Brain microvascular endothelial cell (primary cell): ENCODE data around the gene SUFU.

Experiments used
- DNase-seq: peaks from one replicate; pipeline ENCODE4 v3.0.0-alpha.2; 2020
- H3K27ac ChIP-seq: fragments of 250-450 bp; sonication (Bioruptor Pico); 2 replicates; pipeline ENCODE4 v1.5.1; 2020; ENCODE audit warnings: mild to moderate bottlenecking, moderate library complexity
- H3K27me3 ChIP-seq: fragments of 250-450 bp; sonication (Bioruptor Pico); replicated peaks from 2 replicates; pipeline ENCODE4 v1.5.1; 2020; ENCODE audit warnings: mild to moderate bottlenecking
- H3K36me3 ChIP-seq: fragments of 250-450 bp; sonication (Bioruptor Pico); replicated peaks from 2 replicates; pipeline ENCODE4 v1.5.1; 2020; ENCODE audit warnings: mild to moderate bottlenecking
- H3K4me3 ChIP-seq: 2 replicates; pipeline ENCODE4 v1.5.1; 2011; ENCODE audit warnings: low read depth, mild to moderate bottlenecking, control low read depth, low read length, moderate library complexity
- CTCF ChIP-seq: IDR thresholded peaks from 2 replicates; pipeline ENCODE4 v1.5.1; 2011; ENCODE audit warnings: low read depth, mild to moderate bottlenecking, moderate library complexity, low read length, control low read depth, inconsistent platforms; ENCODE audit errors: missing control alignments
- in situ Hi-C: cut with HindIII; loops from 2 replicates; pipeline ENCODE4 v1.10.0; 2017; ENCODE audit warnings: low sequenced_read_pairs, low pct_ligation_motif_present

The SUFU gene

GRCh38 chr10:102545997-102546396 lies 42.2 kb downstream of the SUFU start:
- no peak overlapping the region for H3K27ac ChIP-seq
- in situ Hi-C loops: no loop called here
- no peak for TF ChIP-seq CTCF
- no peaks in the 10 kb centered on the region for H3K27me3 ChIP-seq
- no peak overlapping the region for H3K4me3 ChIP-seq
- DNase-seq: no peak
- H3K36me3 ChIP-seq: peaks cover 9% of the 10 kb centered on the region

GRCh38 chr10:102546606-102547320 lies 43.0 kb downstream of the SUFU start:
- no peak overlapping the region for H3K27ac ChIP-seq
- in situ Hi-C loops: no loop called here
- no peaks in the 10 kb centered on the region for H3K27me3 ChIP-seq
- DNase-seq: peak; percentile 2
- TF ChIP-seq CTCF: no peak
- no peak overlapping the region for H3K4me3 ChIP-seq
- peaks cover 11% of the 10 kb centered on the region for H3K36me3 ChIP-seq

GRCh38 chr10:102549549-102549948 lies 45.8 kb downstream of the SUFU start:
- in situ Hi-C loops: no loop called here
- no peak overlapping the region for H3K27ac ChIP-seq
- TF ChIP-seq CTCF: no peak
- H3K36me3 ChIP-seq: peaks cover 11% of the 10 kb centered on the region
- DNase-seq: no peak
- no peak overlapping the region for H3K4me3 ChIP-seq
- H3K27me3 ChIP-seq: no peaks in the 10 kb centered on the region

GRCh38 chr10:102550636-102551210 lies 47.0 kb downstream of the SUFU start:
- H3K4me3 ChIP-seq: no peak overlapping the region
- in situ Hi-C loops: no loop called here

GRCh38 chr10:102552533-102552932 lies 48.8 kb downstream of the SUFU start:
- TF ChIP-seq CTCF: no peak
- H3K27me3 ChIP-seq: no peaks in the 10 kb centered on the region
- no peak for DNase-seq
- H3K27ac ChIP-seq: no peak overlapping the region
- in situ Hi-C loops: no loop called here
- peaks cover 11% of the 10 kb centered on the region for H3K36me3 ChIP-seq
- no peak overlapping the region for H3K4me3 ChIP-seq

More at GRCh38 chr10:102550636-102551210, 47.0 kb downstream of the SUFU start:
- TF ChIP-seq CTCF: no peak
- no peak overlapping the region for H3K27ac ChIP-seq
- no peak for DNase-seq
- peaks cover 11% of the 10 kb centered on the region for H3K36me3 ChIP-seq
- no peaks in the 10 kb centered on the region for H3K27me3 ChIP-seq
